ENCODE results near the gene EGLN1.

- no peak for TF ChIP-seq CTCF (conservative IDR thresholded peaks at IDR 0.05; ENCODE audit: low read length)
- TF ChIP-seq EZH2phosphoT487 (IDR thresholded peaks at IDR 0.05; ENCODE audit: borderline replicate concordance, low read depth, low read length): no peak
Measured at GRCh38 chr1:231372501-231372900, 49.6 kb downstream of the EGLN1 start.
